Left ventricle myocardium inferior (tissue), 1 donor: ENCODE measurements around the gene BICC1. TPM values are rescaled to one million over a fixed set of nuclear protein-coding genes. Genes with fewer than 3 reads are reported as not detected.
A peak's percentile ranks its signal among the peaks of the same experiment; 100 is the strongest.

Experiments used
- DNase-seq: peaks from one replicate; pipeline ENCODE4 v3.0.0-alpha.2; 2020
- H3K27ac ChIP-seq: fragments of 200-600 bp; replicated peaks from 2 replicates; pipeline ENCODE4 v1.8.0; 2021
- H3K27me3 ChIP-seq: fragments of 200-600 bp; 2 replicates; pipeline ENCODE4 v1.8.0; 2021; ENCODE audit warnings: low read depth
- H3K36me3 ChIP-seq: fragments of 200-600 bp; 2 replicates; pipeline ENCODE4 v1.8.0; 2021
- H3K4me1 ChIP-seq: fragments of 200-600 bp; 2 replicates; pipeline ENCODE4 v1.8.0; 2021
- H3K4me3 ChIP-seq: fragments of 200-600 bp; 2 replicates; pipeline ENCODE4 v1.8.0; 2021; ENCODE audit warnings: mild to moderate bottlenecking, moderate library complexity
- H3K9me3 ChIP-seq: fragments of 200-600 bp; replicated peaks from 2 replicates; pipeline ENCODE4 v1.8.0; 2021
- intact Hi-C: fragments of 100-400 bp; cut with micrococcal nuclease; formaldehyde crosslinking; loops from one replicate; pipeline ENCODE4 v1.11.0; 2022
- long read RNA-seq: library from polyadenylated mRNA; unstranded; transcript quantifications from one replicate; pipeline ENCODE4 v2.0.0, GENCODE V29; 2021
- total RNA-seq: library from RNA; stranded (reverse); fragmentation: NEBNext Ultra II Directional; extraction: Animal tissue kit (Norgen Biotek cat#: 25700); gene quantifications from one replicate; pipeline ENCODE4 v1.2.1, GENCODE V29; 2021
- TF ChIP-seq, protein P1 (sequence below): fragments of 200-600 bp; IDR thresholded peaks from 2 replicates; pipeline ENCODE4 v1.8.0; 2021; ENCODE audit warnings: antibody characterized with exemption, mild to moderate bottlenecking, borderline replicate concordance
- donor health status: DM: no; HTN: yes; CAD: no; lungs with severe emphysema.

Gene BICC1, protein sequence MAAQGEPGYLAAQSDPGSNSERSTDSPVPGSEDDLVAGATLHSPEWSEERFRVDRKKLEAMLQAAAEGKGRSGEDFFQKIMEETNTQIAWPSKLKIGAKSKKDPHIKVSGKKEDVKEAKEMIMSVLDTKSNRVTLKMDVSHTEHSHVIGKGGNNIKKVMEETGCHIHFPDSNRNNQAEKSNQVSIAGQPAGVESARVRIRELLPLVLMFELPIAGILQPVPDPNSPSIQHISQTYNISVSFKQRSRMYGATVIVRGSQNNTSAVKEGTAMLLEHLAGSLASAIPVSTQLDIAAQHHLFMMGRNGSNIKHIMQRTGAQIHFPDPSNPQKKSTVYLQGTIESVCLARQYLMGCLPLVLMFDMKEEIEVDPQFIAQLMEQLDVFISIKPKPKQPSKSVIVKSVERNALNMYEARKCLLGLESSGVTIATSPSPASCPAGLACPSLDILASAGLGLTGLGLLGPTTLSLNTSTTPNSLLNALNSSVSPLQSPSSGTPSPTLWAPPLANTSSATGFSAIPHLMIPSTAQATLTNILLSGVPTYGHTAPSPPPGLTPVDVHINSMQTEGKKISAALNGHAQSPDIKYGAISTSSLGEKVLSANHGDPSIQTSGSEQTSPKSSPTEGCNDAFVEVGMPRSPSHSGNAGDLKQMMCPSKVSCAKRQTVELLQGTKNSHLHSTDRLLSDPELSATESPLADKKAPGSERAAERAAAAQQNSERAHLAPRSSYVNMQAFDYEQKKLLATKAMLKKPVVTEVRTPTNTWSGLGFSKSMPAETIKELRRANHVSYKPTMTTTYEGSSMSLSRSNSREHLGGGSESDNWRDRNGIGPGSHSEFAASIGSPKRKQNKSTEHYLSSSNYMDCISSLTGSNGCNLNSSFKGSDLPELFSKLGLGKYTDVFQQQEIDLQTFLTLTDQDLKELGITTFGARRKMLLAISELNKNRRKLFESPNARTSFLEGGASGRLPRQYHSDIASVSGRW
- 5.7 TPM for total RNA-seq
- long read RNA-seq, partial matches to known transcripts = 1 of 3 reads
- long read RNA-seq, other reads (novel, unspliced or antisense) = 2 of 3 reads

DNA sequence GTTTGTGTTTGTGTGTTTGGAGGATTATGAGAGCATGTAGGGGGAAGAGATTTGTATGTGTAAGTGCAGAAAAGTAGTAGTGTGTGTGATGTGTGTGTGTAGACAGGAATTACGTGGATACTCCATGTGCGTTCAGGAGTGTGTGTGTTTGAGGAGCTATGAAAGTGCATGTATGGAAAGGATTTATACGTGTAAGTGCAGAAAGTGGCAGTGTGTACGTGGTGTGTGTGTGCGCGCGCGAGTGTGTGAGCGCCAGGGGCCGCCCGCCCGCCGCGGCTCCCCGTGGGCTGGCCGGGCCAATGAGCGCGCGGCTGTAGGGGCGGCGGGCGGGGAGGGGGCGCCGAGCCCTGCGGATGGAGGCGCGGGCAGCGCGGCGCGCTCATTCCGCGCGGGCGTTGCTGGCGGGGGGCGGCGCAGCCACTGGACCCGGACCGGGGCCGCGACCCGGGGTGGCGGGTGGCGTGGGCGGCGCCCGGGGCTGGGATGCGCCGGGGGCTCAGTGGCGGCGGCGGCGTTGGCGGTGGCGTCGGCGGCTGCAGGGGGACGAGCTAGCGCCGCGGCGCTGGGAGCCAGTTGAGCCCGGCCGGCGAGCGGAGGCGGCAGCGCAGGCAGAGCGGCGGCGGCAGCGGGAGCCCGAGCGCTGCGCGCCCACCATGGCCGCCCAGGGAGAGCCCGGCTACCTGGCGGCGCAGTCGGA is at the start of gene BICC1:
Gene BICC1, plus strand, starts transcription at position 382 of the 697 bp plus-strand sequence. Its CDS starts 272 bp downstream, at position 654.
- Histone ChIP-seq H3K4me1 (peaks cover 14% of the 10 kb centered on the region), H3K27me3 (peaks cover 72% of the 10 kb centered on the region), H3K4me3 (peak within 1 kb of the TSS; percentile 72), H3K36me3 (no peaks in the 10 kb centered on the region), H3K9me3 (no peaks in the 10 kb centered on the region), H3K27ac (peak within 1 kb of the TSS; percentile 78)
- intact Hi-C loops = no loop called here
- TF ChIP-seq, protein P1, sequence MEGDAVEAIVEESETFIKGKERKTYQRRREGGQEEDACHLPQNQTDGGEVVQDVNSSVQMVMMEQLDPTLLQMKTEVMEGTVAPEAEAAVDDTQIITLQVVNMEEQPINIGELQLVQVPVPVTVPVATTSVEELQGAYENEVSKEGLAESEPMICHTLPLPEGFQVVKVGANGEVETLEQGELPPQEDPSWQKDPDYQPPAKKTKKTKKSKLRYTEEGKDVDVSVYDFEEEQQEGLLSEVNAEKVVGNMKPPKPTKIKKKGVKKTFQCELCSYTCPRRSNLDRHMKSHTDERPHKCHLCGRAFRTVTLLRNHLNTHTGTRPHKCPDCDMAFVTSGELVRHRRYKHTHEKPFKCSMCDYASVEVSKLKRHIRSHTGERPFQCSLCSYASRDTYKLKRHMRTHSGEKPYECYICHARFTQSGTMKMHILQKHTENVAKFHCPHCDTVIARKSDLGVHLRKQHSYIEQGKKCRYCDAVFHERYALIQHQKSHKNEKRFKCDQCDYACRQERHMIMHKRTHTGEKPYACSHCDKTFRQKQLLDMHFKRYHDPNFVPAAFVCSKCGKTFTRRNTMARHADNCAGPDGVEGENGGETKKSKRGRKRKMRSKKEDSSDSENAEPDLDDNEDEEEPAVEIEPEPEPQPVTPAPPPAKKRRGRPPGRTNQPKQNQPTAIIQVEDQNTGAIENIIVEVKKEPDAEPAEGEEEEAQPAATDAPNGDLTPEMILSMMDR = no peak
- peak; percentile 42 for DNase-seq

- intact Hi-C loops = no loop called here
- H3K27ac ChIP-seq = no peak overlapping the region
- no peaks in the 10 kb centered on the region for H3K36me3 ChIP-seq
- no peak for DNase-seq
- TF ChIP-seq, protein P1 = no peak
- H3K4me1 ChIP-seq = no peaks in the 10 kb centered on the region
- H3K27me3 ChIP-seq = no peaks in the 10 kb centered on the region
- H3K9me3 ChIP-seq = peaks cover 29% of the 10 kb centered on the region
- no peak overlapping the region for H3K4me3 ChIP-seq
These were observed 47.7 kb upstream of the BICC1 start for GRCh38 chr10:58464956-58465355.

DNA sequence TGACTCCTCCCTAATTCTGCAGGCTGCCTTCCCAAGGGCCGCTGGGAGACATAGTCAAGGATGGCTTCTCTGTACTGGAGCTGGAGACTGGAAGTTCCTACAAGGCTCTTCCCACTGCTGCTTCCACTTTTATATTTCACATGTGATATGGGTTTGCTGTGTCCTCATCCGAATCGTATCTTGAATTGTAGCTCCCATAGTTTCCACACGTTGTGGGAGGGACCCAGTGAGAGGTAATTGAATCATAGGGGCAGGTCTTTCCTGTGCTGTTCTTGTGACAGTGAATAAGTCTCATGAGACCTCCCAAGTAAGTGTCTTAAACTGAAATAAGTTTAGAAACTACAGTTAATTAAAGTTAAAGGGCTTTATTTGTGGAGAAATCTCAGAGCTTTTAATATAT is 47.0 kb upstream of the BICC1 start:
- TF ChIP-seq, protein P1 = no peak
- H3K27ac ChIP-seq = no peak overlapping the region
- intact Hi-C loops = no loop called here

DNA sequence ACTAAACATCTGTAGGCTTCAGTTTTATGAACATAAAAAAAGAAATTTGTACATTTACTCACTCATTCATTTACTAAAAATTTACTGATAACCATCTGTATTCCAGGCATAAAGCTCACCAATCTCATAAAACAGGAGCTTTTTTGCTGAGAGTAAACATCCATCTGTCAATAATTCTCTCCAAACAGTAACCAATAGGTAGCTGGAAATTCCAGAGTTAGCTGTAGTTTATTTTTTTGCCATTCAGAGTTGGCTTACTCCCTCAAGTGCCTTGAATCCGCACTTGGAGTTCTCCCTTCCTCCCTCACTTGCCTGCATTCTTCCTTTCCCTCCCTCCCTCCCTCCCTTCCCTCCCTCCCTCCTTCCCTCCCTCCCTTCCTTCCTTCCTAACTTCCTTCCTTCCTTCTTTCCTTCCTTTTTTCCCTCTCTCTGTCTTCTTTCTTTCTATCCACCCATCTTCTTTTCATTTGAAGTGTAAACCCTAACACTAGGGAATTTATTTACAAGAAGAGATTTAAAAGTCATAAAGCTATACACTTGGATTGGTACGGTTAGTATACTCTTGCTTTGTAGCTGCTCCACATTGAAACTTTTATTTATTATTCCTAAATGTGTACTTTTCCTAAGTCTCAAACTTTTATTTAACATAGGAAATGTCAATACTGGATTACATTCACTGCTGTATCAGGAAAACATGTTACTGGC is 44.6 kb upstream of the BICC1 start:
- no peaks in the 10 kb centered on the region for H3K4me1 ChIP-seq
- H3K9me3 ChIP-seq = peaks cover 5% of the 10 kb centered on the region
- TF ChIP-seq, protein P1 = no peak
- intact Hi-C loops = no loop called here
- no peaks in the 10 kb centered on the region for H3K27me3 ChIP-seq
- DNase-seq = no peak
- H3K4me3 ChIP-seq = no peak overlapping the region
- H3K27ac ChIP-seq = no peak overlapping the region
- no peaks in the 10 kb centered on the region for H3K36me3 ChIP-seq

More for the DNA sequence above, 47.0 kb upstream of the BICC1 start:
- Histone ChIP-seq H3K27me3 (no peaks in the 10 kb centered on the region), H3K36me3 (no peaks in the 10 kb centered on the region), H3K9me3 (peaks cover 26% of the 10 kb centered on the region), H3K4me1 (no peaks in the 10 kb centered on the region), H3K4me3 (no peak overlapping the region)
- DNase-seq = no peak
